Thoracic aorta (tissue), 2 donors: ENCODE data around the gene HDX. TPM values are rescaled to one million over a fixed set of nuclear protein-coding genes. Genes with fewer than 3 reads are reported as not detected.
"Not testable (repeated sequence)": the region's sequence is repeated elsewhere in the genome, so short reads cannot be mapped to it uniquely, and the experiment has no call there.

ENCODE experiments used
- ATAC-seq: fragments of 150-250 bp; one replicate; pipeline ENCODE4 v1.8.0; 2017; ENCODE audit warnings: low read depth; ENCODE audit not compliant: insufficient number of reproducible peaks, low FRiP score
- DNase-seq: peaks from one replicate; pipeline ENCODE4 v3.0.0-alpha.2; 2020; ENCODE audit warnings: low spot score
- H3K27ac ChIP-seq, 2 donors: fragments of 200-600 bp; sonication (generic); 1 replicate in 1 of 2; 2 replicates in 1 of 2; pipeline ENCODE4 v1.5.1; 2016; ENCODE audit warnings: mild to moderate bottlenecking in 2 of 2, moderate library complexity in 2 of 2
- H3K27me3 ChIP-seq: fragments of 200-600 bp; sonication (generic); replicated peaks from 2 replicates; pipeline ENCODE4 v1.6.0; 2016; ENCODE audit warnings: mild to moderate bottlenecking; ENCODE audit not compliant: insufficient read depth
- H3K36me3 ChIP-seq: fragments of 200-600 bp; sonication (generic); one replicate; pipeline ENCODE4 v1.5.1; 2016
- H3K4me1 ChIP-seq, 2 donors: fragments of 200-600 bp; sonication (generic); 1 replicate in 1 of 2; 2 replicates in 1 of 2; pipeline versions ENCODE4 v1.5.1 to v1.6.0; 2016; ENCODE audit warnings: low read depth in 2 of 2, mild to moderate bottlenecking in 1 of 2; ENCODE audit not compliant: control insufficient read depth in 1 of 2
- H3K4me3 ChIP-seq: fragments of 200-600 bp; sonication (generic); 2 replicates; pipeline ENCODE4 v1.5.1; 2016; ENCODE audit warnings: mild to moderate bottlenecking
- H3K9me3 ChIP-seq: fragments of 200-600 bp; sonication (generic); 2 replicates; pipeline ENCODE4 v1.5.1; 2016
- CTCF ChIP-seq: fragments of 200-600 bp; sonication (generic); IDR thresholded peaks from one replicate; pipeline ENCODE4 v1.5.1; 2019; ENCODE audit warnings: antibody characterized with exemption
- total RNA-seq, 2 donors: library from RNA; depleted of rRNA; stranded (reverse); fragments of >200 nt; gene quantifications; one replicate each; pipeline versions ENCODE4 v1.1.0 to v1.2.3, GENCODE V29; 2016

HDX gene
- total RNA-seq: 10 to 100 TPM in 1 of 2 donors, 1 to 10 TPM in 1; 6.0 to 11.1 TPM

- Histone ChIP-seq H3K4me3 (peak within 1 kb of the TSS; percentile 86), H3K4me1 (peaks cover 0 to 8% of the 10 kb centered on the region in 2 donors), H3K36me3 (no peaks in the 10 kb centered on the region), H3K27ac (peak within 1 kb of the TSS; percentile 90), H3K9me3 (no peaks in the 10 kb centered on the region), H3K27me3 (no peaks in the 10 kb centered on the region)
- ATAC-seq (peak; percentile 89), DNase-seq (peak; percentile 51)
- no peak for TF ChIP-seq CTCF
Measured at GRCh38 chrX:84501798-84502628, at the start of gene HDX. Gene HDX, minus strand, starts transcription at chrX:84502453. Its CDS starts 27,056 bp downstream, at chrX:84475397.

GRCh38 chrX:84541315-84541714, 39.1 kb upstream of the HDX start:
- H3K4me1 ChIP-seq, H3K4me3 ChIP-seq, H3K36me3 ChIP-seq, DNase-seq, ATAC-seq, H3K27ac ChIP-seq, H3K27me3 ChIP-seq, H3K9me3 ChIP-seq: not testable (repeated sequence)

GRCh38 chrX:84537627-84538026, 35.4 kb upstream of the HDX start:
- not testable (repeated sequence) for H3K36me3 ChIP-seq, H3K4me1 ChIP-seq, H3K9me3 ChIP-seq, H3K27ac ChIP-seq, ATAC-seq, DNase-seq, H3K4me3 ChIP-seq, H3K27me3 ChIP-seq

- Histone ChIP-seq H3K4me3 (no peak overlapping the region), H3K36me3 (no peaks in the 10 kb centered on the region), H3K27ac (no peak overlapping the region), H3K9me3 (no peaks in the 10 kb centered on the region), H3K27me3 (no peaks in the 10 kb centered on the region), H3K4me1 (no peaks in the 10 kb centered on the region)
- DNase-seq: no peak
- no peak for ATAC-seq
- no peak for TF ChIP-seq CTCF
Measured at GRCh38 chrX:84488426-84488825, 13.8 kb downstream of the HDX start.

GRCh38 chrX:84487365-84488353, 14.6 kb downstream of the HDX start:
- Histone ChIP-seq H3K4me3 (no peak overlapping the region), H3K27ac (peak overlapping the region in 1 of 2 donors; percentile 34), H3K4me1 (no peaks in the 10 kb centered on the region), H3K36me3 (no peaks in the 10 kb centered on the region), H3K27me3 (no peaks in the 10 kb centered on the region), H3K9me3 (no peaks in the 10 kb centered on the region)
- DNase-seq: no peak
- no peak for ATAC-seq
- no peak for TF ChIP-seq CTCF

GRCh38 chrX:84479086-84479485, 23.2 kb downstream of the HDX start:
- Histone ChIP-seq H3K27ac (no peak overlapping the region), H3K27me3 (no peaks in the 10 kb centered on the region), H3K36me3 (no peaks in the 10 kb centered on the region), H3K4me1 (no peaks in the 10 kb centered on the region), H3K9me3 (no peaks in the 10 kb centered on the region), H3K4me3 (no peak overlapping the region)
- no peak for DNase-seq
- no peak for ATAC-seq
- TF ChIP-seq CTCF: no peak
